CD8-positive, alpha-beta memory T cell (primary cell): ENCODE measurements around the gene RORC. TPM values are rescaled to one million over a fixed set of nuclear protein-coding genes. Genes with fewer than 3 reads are reported as not detected.
A peak's percentile ranks its signal among the peaks of the same experiment; 100 is the strongest.

ENCODE experiments used
- CTCF ChIA-PET: fragments of 350-600 bp; sonication (Branson Sonifier 250); formaldehyde crosslinking; loops from one replicate; lab custom pipeline; 2021; ENCODE audit warnings: antibody characterized with exemption; lab: Charles Lee
- POLR2A ChIA-PET: fragments of 350-600 bp; sonication (Branson Sonifier 250); formaldehyde crosslinking; loops from one replicate; lab custom pipeline; 2021; ENCODE audit warnings: antibody characterized with exemption; lab: Charles Lee
- DNase-seq, 5 donors: peaks; one replicate each; pipeline versions ENCODE4 v3.0.0 to v3.0.0-alpha.2; 2020 to 2022; ENCODE audit warnings: mixed read lengths in 1 of 5
- H3K27ac ChIP-seq: one replicate; pipeline ENCODE4 v1.7.0; 2013; ENCODE audit warnings: low read depth, mild to moderate bottlenecking, low read length, moderate library complexity
- H3K27me3 ChIP-seq: 2 replicates; pipeline ENCODE4 v1.7.0; 2013; ENCODE audit warnings: low read length, mild to moderate bottlenecking; ENCODE audit not compliant: insufficient read depth, poor library complexity, severe bottlenecking
- H3K36me3 ChIP-seq: 2 replicates; pipeline ENCODE4 v1.7.0; 2013; ENCODE audit warnings: mild to moderate bottlenecking, low read length, moderate library complexity; ENCODE audit not compliant: insufficient read depth
- H3K4me1 ChIP-seq: 2 replicates; pipeline ENCODE4 v1.7.0; 2013; ENCODE audit warnings: mild to moderate bottlenecking, low read length, moderate library complexity; ENCODE audit not compliant: insufficient read depth
- H3K4me3 ChIP-seq: 2 replicates; pipeline ENCODE4 v1.7.0; 2013; ENCODE audit warnings: mild to moderate bottlenecking, low read length
- H3K9me3 ChIP-seq: 2 replicates; pipeline ENCODE4 v1.7.0; 2013; ENCODE audit warnings: mild to moderate bottlenecking, low read length
- H3K27ac Mint-ChIP-seq, 8 donors: one replicate each; pipeline ENCODE4 v1.8.0; 2020 to 2021; ENCODE audit warnings: mixed read lengths in 8 of 8, mild to moderate bottlenecking in 6 of 8, inconsistent platforms in 3 of 8, moderate library complexity in 3 of 8
- H3K27me3 Mint-ChIP-seq, 2 donors: one replicate each; pipeline ENCODE4 v1.8.0; 2020 to 2021; ENCODE audit warnings: mixed read lengths in 2 of 2, mild to moderate bottlenecking in 1 of 2, moderate library complexity in 1 of 2
- H3K36me3 Mint-ChIP-seq, 3 donors: one replicate each; pipeline ENCODE4 v1.8.0; 2020 to 2021; ENCODE audit warnings: mixed read lengths in 3 of 3, inconsistent platforms in 1 of 3, mild to moderate bottlenecking in 1 of 3
- H3K4me1 Mint-ChIP-seq, 3 donors: one replicate each; pipeline ENCODE4 v1.8.0; 2020 to 2021; ENCODE audit warnings: mixed read lengths in 3 of 3, inconsistent platforms in 1 of 3, mild to moderate bottlenecking in 1 of 3
- H3K4me3 Mint-ChIP-seq, 7 donors: one replicate each; pipeline ENCODE4 v1.8.0; 2020 to 2021; ENCODE audit warnings: mixed read lengths in 7 of 7, mild to moderate bottlenecking in 6 of 7, moderate library complexity in 4 of 7, inconsistent platforms in 2 of 7
- H3K9me3 Mint-ChIP-seq, 5 donors: one replicate each; pipeline ENCODE4 v1.8.0; 2020 to 2022; ENCODE audit warnings: mixed read lengths in 5 of 5, mild to moderate bottlenecking in 3 of 5, moderate library complexity in 2 of 5, inconsistent platforms in 1 of 5
- polyA plus RNA-seq: library from polyadenylated mRNA; unstranded; fragments of 300-500 nt; fragmentation: Illumina TruSeq; gene quantifications from one replicate; pipeline ENCODE4 v1.2.3, GENCODE V29; 2021
- total RNA-seq, 2 experiments: library from RNA; stranded (reverse); gene quantifications; one replicate each; pipeline ENCODE4 v1.2.3, GENCODE V29; 2021

Gene RORC
- total and polyA plus RNA-seq, 3 experiments from 2014 or later = 1.3 to 46.4 (median 1.5) TPM

DNA sequence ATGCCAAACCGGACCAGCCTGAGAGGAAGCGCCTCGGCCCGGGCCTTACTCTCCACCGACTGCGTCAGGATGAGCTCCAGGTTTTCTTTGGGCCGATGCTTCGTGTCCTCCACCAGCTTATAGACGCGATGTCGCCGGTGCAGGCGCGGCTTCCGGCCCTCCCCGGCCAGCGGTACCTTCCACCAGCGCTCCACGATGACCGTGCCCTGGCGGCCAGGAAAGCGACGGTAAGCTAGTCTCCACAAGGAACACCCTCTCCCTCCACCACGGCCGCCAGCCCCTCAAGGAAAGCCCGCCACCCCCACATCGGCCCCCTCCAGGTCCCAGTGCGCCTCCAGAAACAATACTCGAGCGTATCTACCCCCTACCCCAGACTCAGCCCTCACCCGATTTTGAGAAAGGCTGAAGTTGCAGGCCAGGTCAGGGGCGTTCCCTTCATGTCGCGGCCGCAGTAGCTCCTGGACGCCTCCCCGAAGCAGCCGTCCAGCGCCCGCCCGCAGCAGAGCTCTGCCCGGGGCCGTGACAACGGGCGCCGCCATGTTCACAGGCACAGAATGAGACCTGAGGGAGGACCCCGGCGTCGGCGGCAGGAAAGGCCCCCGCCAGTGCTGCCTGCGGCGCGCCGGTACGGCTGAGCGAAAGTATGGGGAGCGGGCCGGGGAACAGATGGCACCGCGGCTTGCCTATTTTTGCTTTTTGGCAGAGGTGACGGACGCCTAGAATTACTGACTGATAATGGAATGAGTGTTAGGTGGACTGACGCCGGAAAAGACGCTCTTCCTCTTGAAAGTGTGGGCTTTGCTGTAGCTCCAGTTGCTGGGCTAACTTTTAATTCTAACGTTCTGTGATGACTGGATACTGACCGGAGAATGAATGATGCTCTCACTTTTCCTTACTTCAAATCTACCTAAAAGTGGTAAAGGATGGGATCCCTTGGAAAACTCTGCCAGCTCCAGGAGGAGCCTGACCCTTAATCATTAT lies 68.4 kb downstream of the RORC start, which contains the start of gene MRPL9:
MRPL9 (minus strand) TSS at position 556 of the 981 bp plus-strand sequence; CDS start at position 539, 17 bp downstream.
- Histone ChIP-seq H3K27ac (peak within 1 kb of the TSS; percentile 86), H3K9me3 (no peaks in the 10 kb centered on the region), H3K36me3 (peaks cover 21% of the 10 kb centered on the region), H3K4me1 (peaks cover 12% of the 10 kb centered on the region), H3K4me3 (peak within 1 kb of the TSS; percentile 81), H3K27me3 (no peaks in the 10 kb centered on the region)
- H3K9me3 Mint-ChIP-seq = no peaks in the 10 kb centered on the region
- ChIA-PET POLR2A (interaction anchor here (0.5 to 1.9 kb wide), 11 partner anchors 27 to 436 kb away, joined by 3 to 14 read pairs (median 4); partner anchors contain the start of genes PI4KB and TDRKH), CTCF (interaction anchor here (0.8 to 1.7 kb wide), 5 partner anchors 10 to 115 kb away, joined by 3 to 6 read pairs (median 3); partner anchors contain the start of gene TDRKH)
- H3K27me3 Mint-ChIP-seq = no peaks in the 10 kb centered on the region
- peaks cover 0 to 51% (median 11%) of the 10 kb centered on the region in 3 donors for H3K36me3 Mint-ChIP-seq
- DNase-seq = peak; percentile 71 to 87 (median 77)
- peak within 1 kb of the TSS; percentile 83 to 98 (median 92) for H3K4me3 Mint-ChIP-seq
- H3K27ac Mint-ChIP-seq = peak within 1 kb of the TSS; percentile 84 to 99 (median 98)
- H3K4me1 Mint-ChIP-seq = peaks cover 19 to 29% (median 23%) of the 10 kb centered on the region in 3 donors

- peaks cover 12% of the 10 kb centered on the region for H3K4me1 ChIP-seq
- ChIA-PET CTCF (interaction anchor here (1.2 kb wide), 1 partner anchor 26 kb away, joined by 3 read pairs; no protein-coding TSS in a partner anchor), POLR2A (interaction anchor here (0.6 to 1.2 kb wide), 2 partner anchors 79 to 585 kb away, joined by 3 to 5 read pairs; partner anchors contain the start of genes C2CD4D and TMOD4)
- no peak overlapping the region for H3K4me3 ChIP-seq
- peak in 1 of 5 donors; percentile 7 for DNase-seq
- H3K4me1 Mint-ChIP-seq = peaks cover 23 to 29% (median 28%) of the 10 kb centered on the region in 3 donors
- H3K27ac Mint-ChIP-seq = peak overlapping the region in 5 of 8 donors; percentile 7 to 86 (median 63)
- no peak overlapping the region for H3K27ac ChIP-seq
- no peaks in the 10 kb centered on the region for H3K9me3 Mint-ChIP-seq
- H3K36me3 ChIP-seq = peaks cover 24% of the 10 kb centered on the region
- H3K4me3 Mint-ChIP-seq = peak overlapping the region in 5 of 7 donors; percentile 33 to 98 (median 54)
- no peaks in the 10 kb centered on the region for H3K27me3 Mint-ChIP-seq
- no peaks in the 10 kb centered on the region for H3K9me3 ChIP-seq
- H3K27me3 ChIP-seq = no peaks in the 10 kb centered on the region
- H3K36me3 Mint-ChIP-seq = peaks cover 0 to 67% (median 15%) of the 10 kb centered on the region in 3 donors
These were observed 70.8 kb downstream of the RORC start for GRCh38 chr1:151760597-151761385.

GRCh38 chr1:151759241-151759640 lies 72.4 kb downstream of the RORC start:
- Histone ChIP-seq H3K27me3 (no peaks in the 10 kb centered on the region), H3K4me1 (peaks cover 12% of the 10 kb centered on the region), H3K4me3 (no peak overlapping the region), H3K36me3 (peaks cover 24% of the 10 kb centered on the region), H3K27ac (no peak overlapping the region), H3K9me3 (no peaks in the 10 kb centered on the region)
- no peaks in the 10 kb centered on the region for H3K27me3 Mint-ChIP-seq
- ChIA-PET CTCF (interaction anchor here (0.7 to 1.3 kb wide), 4 partner anchors 15 to 77 kb away, joined by 3 read pairs; no protein-coding TSS in a partner anchor), POLR2A (interaction anchor here (1.2 kb wide), 1 partner anchor 80 kb away, joined by 5 read pairs; the partner anchor contains the start of gene C2CD4D)
- peak overlapping the region in 1 of 8 donors; percentile 4 for H3K27ac Mint-ChIP-seq
- peaks cover 23 to 24% (median 24%) of the 10 kb centered on the region in 3 donors for H3K4me1 Mint-ChIP-seq
- no peak for DNase-seq
- H3K4me3 Mint-ChIP-seq = no peak overlapping the region
- H3K36me3 Mint-ChIP-seq = peaks cover 0 to 71% (median 17%) of the 10 kb centered on the region in 3 donors
- no peaks in the 10 kb centered on the region for H3K9me3 Mint-ChIP-seq

GRCh38 chr1:151756291-151756690 lies 75.3 kb downstream of the RORC start:
- Histone ChIP-seq H3K27me3 (no peaks in the 10 kb centered on the region), H3K4me3 (no peak overlapping the region), H3K36me3 (peaks cover 12% of the 10 kb centered on the region), H3K9me3 (no peaks in the 10 kb centered on the region), H3K27ac (no peak overlapping the region), H3K4me1 (no peaks in the 10 kb centered on the region)
- Mint-ChIP-seq H3K4me3 (no peak overlapping the region), H3K27me3 (peaks cover 2 to 4% of the 10 kb centered on the region in 2 donors), H3K27ac (peak overlapping the region in 2 of 8 donors; percentile 49 to 55), H3K36me3 (peaks cover 0 to 47% (median 17%) of the 10 kb centered on the region in 3 donors), H3K9me3 (no peaks in the 10 kb centered on the region), H3K4me1 (peaks cover 5 to 8% (median 5%) of the 10 kb centered on the region in 3 donors)
- POLR2A ChIA-PET = no interaction called here
- DNase-seq = no peak
- CTCF ChIA-PET = no interaction called here

Other genes starting within 250 kb of the RORC start
- gene SNX27, start 219.8 kb downstream of the RORC start, total RNA-seq = 10 to 100 TPM; 30.1 to 32.1 TPM
- 13.7 TPM for gene SNX27, start 219.8 kb downstream of the RORC start, polyA plus RNA-seq
- gene CELF3, start 115.0 kb downstream of the RORC start, total RNA-seq = not detected
- gene CELF3, start 115.0 kb downstream of the RORC start, polyA plus RNA-seq = not detected
- not detected for gene RIIAD1, start 110.3 kb downstream of the RORC start, total RNA-seq
- not detected for gene RIIAD1, start 110.3 kb downstream of the RORC start, polyA plus RNA-seq
- 100 to 1,000 TPM; 190 to 195 TPM for gene MRPL9, start 68.3 kb downstream of the RORC start, total RNA-seq
- 132 TPM for gene MRPL9, start 68.3 kb downstream of the RORC start, polyA plus RNA-seq
- 10 to 100 TPM; 16.4 to 17.4 TPM for gene TDRKH, start 41.3 kb downstream of the RORC start, total RNA-seq
- 20.5 TPM for gene TDRKH, start 41.3 kb downstream of the RORC start, polyA plus RNA-seq
- under 1 TPM in 1 of 2 experiments, not detected in 1; 0.09 TPM for gene LINGO4, start 26.4 kb downstream of the RORC start, total RNA-seq
- gene LINGO4, start 26.4 kb downstream of the RORC start, polyA plus RNA-seq = 0.28 TPM
- gene C2CD4D, start 8.0 kb upstream of the RORC start, total RNA-seq = 1 to 10 TPM; 1.9 to 2.0 TPM
- 3.7 TPM for gene C2CD4D, start 8.0 kb upstream of the RORC start, polyA plus RNA-seq
- not detected for gene THEM5, start 21.9 kb upstream of the RORC start, total RNA-seq
- 0.38 TPM for gene THEM5, start 21.9 kb upstream of the RORC start, polyA plus RNA-seq
- gene THEM4, start 77.7 kb upstream of the RORC start, total RNA-seq = 10 to 100 TPM; 31.4 to 31.7 TPM
- gene THEM4, start 77.7 kb upstream of the RORC start, polyA plus RNA-seq = 77.0 TPM
- gene S100A10, start 162.1 kb upstream of the RORC start, total RNA-seq = 100 to 1,000 TPM; 263 to 279 TPM
- 1,167 TPM for gene S100A10, start 162.1 kb upstream of the RORC start, polyA plus RNA-seq
- 100 to 1,000 TPM; 257 to 262 TPM for gene S100A11, start 205.2 kb upstream of the RORC start, total RNA-seq
- 554 TPM for gene S100A11, start 205.2 kb upstream of the RORC start, polyA plus RNA-seq